NCI-H748 (cell line): ENCODE results near the gene YTHDC2.

Experiments used
- DNase-seq: peaks from one replicate; lab custom pipeline; 2025; ENCODE audit not compliant: unreplicated experiment; lab: John Stamatoyannopoulos, UW

The YTHDC2 gene

DNA sequence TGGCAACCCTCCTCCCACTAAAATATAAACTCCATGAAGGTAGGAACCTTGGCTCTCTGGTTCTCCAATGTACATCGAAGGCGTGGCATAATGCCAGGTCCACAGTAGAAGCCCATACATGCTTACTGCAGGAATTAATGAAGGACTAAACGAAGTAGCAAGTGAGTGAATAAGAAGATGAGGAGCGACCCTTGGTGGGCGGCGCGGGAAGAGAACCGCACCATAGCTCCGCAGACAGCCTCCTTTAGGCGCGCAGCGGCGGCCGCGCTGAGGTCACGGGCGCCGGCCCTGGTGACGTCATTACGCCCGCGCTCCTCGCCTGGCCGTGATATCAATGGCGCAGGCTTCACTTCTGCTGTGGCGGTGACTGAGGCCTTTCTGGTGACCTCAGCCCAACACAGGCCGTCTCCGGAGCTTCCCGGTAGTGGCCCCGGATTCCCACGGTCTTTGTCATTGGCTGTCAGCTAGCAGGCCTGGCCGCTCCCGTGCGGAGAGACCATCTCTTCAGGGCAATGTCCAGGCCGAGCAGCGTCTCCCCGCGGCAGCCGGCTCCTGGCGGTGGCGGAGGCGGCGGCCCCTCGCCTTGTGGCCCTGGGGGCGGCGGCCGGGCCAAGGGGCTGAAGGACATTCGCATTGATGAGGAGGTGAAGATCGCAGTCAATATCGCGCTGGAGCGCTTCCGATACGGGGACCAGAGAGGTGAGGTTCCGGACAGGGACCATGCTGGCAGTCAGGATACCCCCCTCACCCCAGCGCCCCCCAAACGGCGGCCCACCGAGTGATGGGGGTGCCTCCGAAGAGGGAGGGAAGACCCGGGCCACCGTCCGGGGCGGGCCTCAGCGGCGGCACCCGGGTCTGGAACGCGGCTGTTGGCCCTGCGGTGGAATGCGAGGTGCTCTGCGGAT lies at the start of gene YTHDC2:
TSS of gene YTHDC2 (plus strand) at position 311 of the 905 bp plus-strand sequence. CDS start at position 513, 202 bp downstream.
- peak; percentile 90 for DNase-seq

DNA sequence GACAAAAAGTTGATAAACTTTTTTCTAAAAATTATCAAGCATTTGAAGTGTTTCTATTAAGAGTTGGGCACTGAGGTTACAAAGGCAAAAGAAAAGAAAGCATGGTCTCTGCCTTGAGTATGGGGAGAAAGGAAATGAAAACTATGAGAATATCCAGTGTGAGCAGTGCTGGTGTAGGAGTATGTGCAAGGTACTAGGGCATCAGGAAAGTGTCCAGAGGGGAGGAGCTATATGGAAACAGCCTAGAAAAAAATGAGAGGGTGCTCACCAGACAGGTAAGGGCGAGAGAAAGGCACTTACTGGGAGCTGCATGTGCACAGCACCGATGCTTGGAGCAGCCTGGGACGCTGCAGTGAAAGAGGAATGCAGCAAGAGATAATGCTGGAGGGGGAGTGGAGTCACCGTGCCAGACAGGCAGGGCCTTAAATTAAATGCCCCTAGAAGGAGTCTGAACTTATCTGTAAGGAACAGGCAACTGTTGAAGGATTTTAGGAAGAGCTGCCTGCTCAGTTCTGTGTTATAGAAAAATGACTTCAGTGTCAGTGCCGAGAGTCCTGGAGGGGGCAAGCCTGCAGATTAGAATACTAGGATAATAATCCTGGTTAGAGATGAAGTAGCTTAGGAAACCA lies 39.3 kb upstream of the YTHDC2 start:
- DNase-seq: no peak

- DNase-seq: no peak
These were observed 34.8 kb upstream of the YTHDC2 start for GRCh38 chr5:113478691-113479090.

GRCh38 chr5:113480243-113480642 lies 33.3 kb upstream of the YTHDC2 start:
- no peak for DNase-seq

DNA sequence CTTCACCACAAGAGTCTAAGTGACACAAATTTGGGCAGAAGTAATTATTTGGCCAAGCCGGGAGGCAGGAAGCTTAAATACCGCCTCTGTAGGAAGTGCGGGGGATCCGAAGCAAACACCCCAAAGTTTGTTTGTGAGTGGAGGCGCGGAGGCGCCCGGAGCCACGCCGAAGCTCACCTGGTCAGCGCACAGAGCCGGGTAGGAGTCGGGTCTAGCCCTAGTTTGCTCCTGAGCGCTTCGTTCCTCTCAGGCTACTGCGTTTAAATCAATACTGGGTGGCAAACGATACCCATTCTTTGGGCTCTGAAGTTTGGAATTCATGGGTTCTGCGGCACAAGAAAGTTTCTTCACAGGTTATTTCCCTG lies 26.1 kb upstream of the YTHDC2 start:
- DNase-seq: peak; percentile 41

GRCh38 chr5:113487781-113488644 lies 25.5 kb upstream of the YTHDC2 start, which contains the start of gene MCC:
TSS of gene MCC (minus strand) at chr5:113488453.
- DNase-seq: peak; percentile 73

DNA sequence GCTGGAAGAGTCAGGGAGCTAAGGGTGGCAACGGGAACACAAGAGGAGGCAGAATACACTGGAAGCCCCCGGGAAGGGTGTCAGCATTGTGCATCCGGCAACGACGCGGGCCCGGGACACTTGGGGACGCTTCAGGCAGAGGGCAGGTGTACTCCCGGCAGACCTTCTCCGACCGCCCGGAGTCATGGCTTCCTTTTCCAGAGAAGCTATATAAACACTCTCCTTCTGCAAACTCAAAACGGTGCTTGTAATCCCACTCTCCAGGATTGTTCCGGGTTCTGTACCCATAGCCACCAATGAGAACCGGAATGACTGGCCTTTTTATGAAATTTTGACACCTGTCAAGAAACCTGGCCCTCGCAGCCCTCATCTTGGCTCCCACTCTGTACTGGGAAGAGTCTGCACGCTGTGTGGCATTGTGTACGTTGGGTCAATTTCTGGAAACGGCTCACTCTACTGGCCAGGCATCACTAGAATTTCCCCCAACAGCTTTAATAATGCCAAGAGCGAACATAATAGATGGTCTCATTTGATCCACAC lies 24.8 kb upstream of the YTHDC2 start:
- DNase-seq: peak; percentile 56

GRCh38 chr5:113489299-113489698 lies 24.2 kb upstream of the YTHDC2 start:
- DNase-seq: no peak

GRCh38 chr5:113490317-113490716 lies 23.2 kb upstream of the YTHDC2 start:
- no peak for DNase-seq

DNA sequence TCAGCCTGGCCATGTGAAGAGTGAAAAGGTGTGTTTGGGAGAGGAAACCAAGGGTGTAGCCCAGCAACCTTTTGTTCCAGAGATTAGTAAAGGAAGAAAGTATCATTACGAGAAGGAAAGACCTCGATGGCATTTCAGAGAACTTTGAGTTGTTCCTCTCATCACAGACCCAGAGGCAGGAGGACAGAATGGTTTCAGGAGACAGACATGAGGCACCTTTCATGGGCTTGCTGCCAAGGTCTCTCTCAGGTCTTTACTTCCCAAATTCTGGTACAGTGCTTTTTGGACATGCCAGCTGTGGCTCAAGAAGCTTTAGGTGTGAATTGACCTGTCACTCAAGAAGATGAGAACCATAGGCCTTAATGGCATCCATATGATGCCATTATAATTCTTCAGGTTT lies 22.5 kb upstream of the YTHDC2 start:
- DNase-seq: no peak

GRCh38 chr5:113493446-113493845 lies 20.0 kb upstream of the YTHDC2 start:
- no peak for DNase-seq

- DNase-seq: no peak
These were observed 18.1 kb upstream of the YTHDC2 start for GRCh38 chr5:113495422-113495841.

GRCh38 chr5:113502073-113502472 lies 11.4 kb upstream of the YTHDC2 start:
- DNase-seq: no peak

DNA sequence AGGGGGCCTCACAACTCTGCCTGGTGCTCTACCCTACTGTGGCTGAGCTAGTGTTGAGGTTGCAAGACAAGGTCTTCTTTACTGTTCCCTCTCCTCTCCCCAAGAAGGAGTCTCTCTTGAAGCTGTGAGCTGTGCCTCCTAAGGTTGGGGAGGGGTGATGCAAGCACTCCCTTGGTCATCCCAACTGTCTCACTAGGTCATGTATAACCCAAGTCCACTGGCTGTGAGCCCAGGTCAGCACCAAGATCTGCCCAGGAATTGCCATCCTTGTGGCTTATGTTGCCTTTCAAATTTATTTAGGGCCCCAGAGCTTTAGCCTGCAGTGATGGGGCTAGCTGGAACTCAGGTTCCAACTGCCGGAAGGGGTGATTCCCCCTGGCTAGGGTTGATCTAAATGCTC lies 10.3 kb upstream of the YTHDC2 start:
- no peak for DNase-seq

DNA sequence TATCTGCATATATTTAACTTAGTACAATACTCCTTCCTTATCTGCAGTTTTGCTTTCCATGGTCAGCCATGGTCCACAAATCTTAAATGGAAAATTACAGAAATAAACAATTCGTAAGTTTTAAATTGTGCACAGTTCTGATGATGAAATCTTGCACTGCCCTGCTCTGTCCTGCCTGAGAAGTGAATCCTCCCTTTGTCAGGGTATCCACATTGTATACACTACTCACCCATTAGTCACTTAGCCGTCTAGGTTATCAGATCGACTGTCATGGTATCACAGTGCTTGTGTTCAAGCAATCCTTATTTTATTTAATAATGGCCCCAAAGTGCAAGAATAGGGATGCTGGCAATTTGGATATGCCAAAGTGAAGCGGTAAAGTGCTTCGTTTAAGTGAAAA lies 8.3 kb upstream of the YTHDC2 start:
- no peak for DNase-seq

- DNase-seq: no peak
These were observed 5.9 kb upstream of the YTHDC2 start for GRCh38 chr5:113507601-113508000.

- DNase-seq: no peak
These were observed 4.7 kb upstream of the YTHDC2 start for GRCh38 chr5:113508756-113509155.

- DNase-seq: peak; percentile 38
These were observed 2.5 kb upstream of the YTHDC2 start for GRCh38 chr5:113510836-113511451.

- DNase-seq: no peak
These were observed 1.2 kb upstream of the YTHDC2 start for GRCh38 chr5:113512341-113512740.

DNA sequence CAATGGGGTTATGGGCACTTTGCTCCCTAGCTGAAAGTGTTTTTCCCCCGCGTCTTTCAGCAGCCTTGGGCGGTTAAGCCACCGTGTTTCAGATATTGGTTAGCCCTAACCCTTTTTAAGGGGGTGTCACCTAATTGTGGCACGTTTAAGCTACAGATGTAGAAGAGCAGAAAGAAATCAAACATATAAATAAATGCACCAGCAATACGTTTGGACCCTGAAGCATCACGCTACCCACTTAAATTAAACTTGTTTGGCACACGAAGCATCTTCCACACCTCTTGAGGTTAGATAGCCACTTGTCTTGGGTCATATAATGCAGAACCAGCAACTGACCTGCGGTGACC lies 768 bp downstream of the YTHDC2 start:
- DNase-seq: no peak

DNA sequence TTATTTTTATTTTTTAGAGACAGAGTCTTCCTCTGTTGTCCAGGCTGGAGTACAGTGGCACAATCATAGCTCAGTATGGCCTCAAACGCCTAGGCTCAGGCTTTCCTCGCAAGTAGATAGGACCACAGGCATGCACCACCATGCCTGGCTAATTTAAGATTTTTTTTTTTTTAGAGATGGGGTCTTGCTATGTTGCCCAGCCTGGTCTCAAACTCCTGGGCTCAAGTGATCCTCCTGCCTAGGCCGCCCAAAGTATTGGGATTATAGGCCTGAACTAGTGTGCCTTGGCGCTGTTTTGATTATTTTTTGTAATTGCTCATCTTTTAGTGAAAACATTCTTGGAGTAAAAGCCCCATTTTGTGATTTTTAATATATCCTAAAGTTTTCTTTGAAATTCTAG lies 5.4 kb downstream of the YTHDC2 start:
- DNase-seq: no peak
